ENCODE data around the gene ZNF335. TPM values are rescaled to one million over a fixed set of nuclear protein-coding genes. Genes with fewer than 3 reads are reported as not detected.
A peak's percentile ranks its signal among the peaks of the same experiment; 100 is the strongest.

The ZNF335 gene
- total and polyA plus RNA-seq, 2 of the 13 experiments (the other 11 are each of a cell fraction or from before 2014, with no cell fraction given), result 9.7 to 13.7 TPM

GRCh38 chr20:45918779-45919537, 53.0 kb downstream of the ZNF335 start (continued):
- TF ChIP-seq ZNF512B (CRISPR knock-in tag; IDR thresholded peaks at IDR 0.05; ENCODE audit: borderline replicate concordance), result no peak
- no peak for TF ChIP-seq ZNF121 (CRISPR knock-in tag; IDR thresholded peaks at IDR 0.05)
- no peak for TF ChIP-seq CENPBD1 (CRISPR knock-in tag; IDR thresholded peaks at IDR 0.05; ENCODE audit: borderline replicate concordance, low read depth)
- no peak for TF ChIP-seq ZNF772 (CRISPR knock-in tag; IDR thresholded peaks at IDR 0.05)
- no peak for TF ChIP-seq ZNF17 (CRISPR knock-in tag; IDR thresholded peaks at IDR 0.05)
- 0 out of 2 replicates have a peak, but pooled peaks have one; percentile 37 for TF ChIP-seq CSRNP1 (CRISPR knock-in tag; IDR thresholded peaks at IDR 0.05)
- TF ChIP-seq MBNL3 (CRISPR knock-in tag; conservative IDR thresholded peaks at IDR 0.05), result no peak
- no peak for TF ChIP-seq ZNF264 (CRISPR knock-in tag; IDR thresholded peaks at IDR 0.05)
- no peak for TF ChIP-seq NONO (IDR thresholded peaks at IDR 0.05)
- TF ChIP-seq NONO (CRISPR knock-in tag; conservative IDR thresholded peaks at IDR 0.05), result no peak
- no peak for TF ChIP-seq MXD4 (CRISPR knock-in tag; IDR thresholded peaks at IDR 0.05)
- no peak for TF ChIP-seq ZNF550 (CRISPR knock-in tag; IDR thresholded peaks at IDR 0.05; ENCODE audit: borderline replicate concordance)
- TF ChIP-seq TRIM24 (CRISPR knock-in tag; IDR thresholded peaks at IDR 0.05), result no peak
- TF ChIP-seq ELF4 (CRISPR knock-in tag; IDR thresholded peaks at IDR 0.05; ENCODE audit: borderline replicate concordance), result peak; percentile 63; the same call in 1 of the 2 replicates
- TF ChIP-seq YEATS2 (CRISPR knock-in tag; IDR thresholded peaks at IDR 0.05; ENCODE audit: borderline replicate concordance), result no peak
- TF ChIP-seq ATF3 (CRISPR knock-in tag; IDR thresholded peaks at IDR 0.05), result no peak
- no peak for TF ChIP-seq PRDM15 (CRISPR knock-in tag; IDR thresholded peaks at IDR 0.05)
- TF ChIP-seq KAT2B (IDR thresholded peaks at IDR 0.05; ENCODE audit: borderline replicate concordance, low read depth, low read length), result no peak
- TF ChIP-seq ZNF335 (CRISPR knock-in tag; IDR thresholded peaks at IDR 0.05), result no peak
- no peak for TF ChIP-seq THYN1 (CRISPR knock-in tag; IDR thresholded peaks at IDR 0.05; ENCODE audit: borderline replicate concordance, low read depth)

All from HepG2 (cell line).